Thoracic aorta (tissue), 2 donors: ENCODE data around the gene CRIP3. TPM values are rescaled to one million over a fixed set of nuclear protein-coding genes. Genes with fewer than 3 reads are reported as not detected.
A peak's percentile ranks its signal among the peaks of the same experiment; 100 is the strongest.

Experiments
- ATAC-seq: fragments of 150-250 bp; one replicate; pipeline ENCODE4 v1.8.0; 2017; ENCODE audit warnings: low read depth; ENCODE audit not compliant: insufficient number of reproducible peaks, low FRiP score
- DNase-seq: peaks from one replicate; pipeline ENCODE4 v3.0.0-alpha.2; 2020; ENCODE audit warnings: low spot score
- H3K27ac ChIP-seq, 2 donors: fragments of 200-600 bp; sonication (generic); 1 replicate in 1 of 2; 2 replicates in 1 of 2; pipeline ENCODE4 v1.5.1; 2016; ENCODE audit warnings: mild to moderate bottlenecking in 2 of 2, moderate library complexity in 2 of 2
- H3K27me3 ChIP-seq: fragments of 200-600 bp; sonication (generic); replicated peaks from 2 replicates; pipeline ENCODE4 v1.6.0; 2016; ENCODE audit warnings: mild to moderate bottlenecking; ENCODE audit not compliant: insufficient read depth
- H3K36me3 ChIP-seq: fragments of 200-600 bp; sonication (generic); one replicate; pipeline ENCODE4 v1.5.1; 2016
- H3K4me1 ChIP-seq, 2 donors: fragments of 200-600 bp; sonication (generic); 1 replicate in 1 of 2; 2 replicates in 1 of 2; pipeline versions ENCODE4 v1.5.1 to v1.6.0; 2016; ENCODE audit warnings: low read depth in 2 of 2, mild to moderate bottlenecking in 1 of 2; ENCODE audit not compliant: control insufficient read depth in 1 of 2
- H3K4me3 ChIP-seq: fragments of 200-600 bp; sonication (generic); 2 replicates; pipeline ENCODE4 v1.5.1; 2016; ENCODE audit warnings: mild to moderate bottlenecking
- H3K9me3 ChIP-seq: fragments of 200-600 bp; sonication (generic); 2 replicates; pipeline ENCODE4 v1.5.1; 2016
- total RNA-seq, 2 donors: library from RNA; depleted of rRNA; stranded (reverse); fragments of >200 nt; gene quantifications; one replicate each; pipeline versions ENCODE4 v1.1.0 to v1.2.3, GENCODE V29; 2016
- TF ChIP-seq, protein P1 (sequence below): fragments of 200-600 bp; sonication (generic); IDR thresholded peaks from one replicate; pipeline ENCODE4 v1.5.1; 2019; ENCODE audit warnings: antibody characterized with exemption

CRIP3 gene
- total RNA-seq, 2 donors from 2014 or later, result not detected

DNA sequence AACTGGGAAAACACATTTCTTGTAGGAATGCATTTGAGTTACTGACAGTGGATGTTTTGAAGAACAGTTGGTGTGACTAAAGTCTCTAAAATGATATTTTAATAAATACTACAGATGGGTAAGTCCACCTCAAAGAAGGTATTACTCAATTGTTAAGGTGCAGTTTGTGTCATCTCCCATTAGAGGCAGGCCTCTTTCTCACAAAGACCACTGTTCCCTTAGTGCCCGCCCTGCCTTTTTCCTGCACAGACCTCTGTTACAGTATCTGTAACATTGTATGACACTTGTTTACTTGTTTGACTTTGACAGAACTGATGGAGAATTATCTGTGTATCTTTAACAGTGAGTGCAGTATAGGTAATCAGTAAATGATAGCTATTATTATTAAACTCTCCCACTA, 5.2 kb upstream of the CRIP3 start:
- Histone ChIP-seq H3K36me3 (no peaks in the 10 kb centered on the region), H3K27me3 (no peaks in the 10 kb centered on the region), H3K4me3 (no peak overlapping the region), H3K27ac (no peak overlapping the region), H3K4me1 (peaks cover 0 to 3% of the 10 kb centered on the region in 2 donors), H3K9me3 (no peaks in the 10 kb centered on the region)
- ATAC-seq, result no peak
- TF ChIP-seq, protein P1, sequence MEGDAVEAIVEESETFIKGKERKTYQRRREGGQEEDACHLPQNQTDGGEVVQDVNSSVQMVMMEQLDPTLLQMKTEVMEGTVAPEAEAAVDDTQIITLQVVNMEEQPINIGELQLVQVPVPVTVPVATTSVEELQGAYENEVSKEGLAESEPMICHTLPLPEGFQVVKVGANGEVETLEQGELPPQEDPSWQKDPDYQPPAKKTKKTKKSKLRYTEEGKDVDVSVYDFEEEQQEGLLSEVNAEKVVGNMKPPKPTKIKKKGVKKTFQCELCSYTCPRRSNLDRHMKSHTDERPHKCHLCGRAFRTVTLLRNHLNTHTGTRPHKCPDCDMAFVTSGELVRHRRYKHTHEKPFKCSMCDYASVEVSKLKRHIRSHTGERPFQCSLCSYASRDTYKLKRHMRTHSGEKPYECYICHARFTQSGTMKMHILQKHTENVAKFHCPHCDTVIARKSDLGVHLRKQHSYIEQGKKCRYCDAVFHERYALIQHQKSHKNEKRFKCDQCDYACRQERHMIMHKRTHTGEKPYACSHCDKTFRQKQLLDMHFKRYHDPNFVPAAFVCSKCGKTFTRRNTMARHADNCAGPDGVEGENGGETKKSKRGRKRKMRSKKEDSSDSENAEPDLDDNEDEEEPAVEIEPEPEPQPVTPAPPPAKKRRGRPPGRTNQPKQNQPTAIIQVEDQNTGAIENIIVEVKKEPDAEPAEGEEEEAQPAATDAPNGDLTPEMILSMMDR, result no peak
- DNase-seq, result no peak

GRCh38 chr6:43311666-43312065, 3.0 kb upstream of the CRIP3 start:
- no peak for ATAC-seq
- no peak overlapping the region for H3K27ac ChIP-seq
- H3K9me3 ChIP-seq, result no peaks in the 10 kb centered on the region
- peaks cover 0 to 11% of the 10 kb centered on the region in 2 donors for H3K4me1 ChIP-seq
- no peak for DNase-seq
- TF ChIP-seq, protein P1, result no peak
- H3K27me3 ChIP-seq, result no peaks in the 10 kb centered on the region
- H3K4me3 ChIP-seq, result no peak overlapping the region
- H3K36me3 ChIP-seq, result no peaks in the 10 kb centered on the region

- no peak for ATAC-seq
- TF ChIP-seq, protein P1, result no peak
- Histone ChIP-seq H3K4me1 (peaks cover 0 to 11% of the 10 kb centered on the region in 2 donors), H3K27me3 (no peaks in the 10 kb centered on the region), H3K9me3 (no peaks in the 10 kb centered on the region), H3K27ac (no peak overlapping the region), H3K4me3 (no peak overlapping the region), H3K36me3 (no peaks in the 10 kb centered on the region)
- DNase-seq, result no peak
Measured at GRCh38 chr6:43310624-43311023, 2.0 kb upstream of the CRIP3 start.

GRCh38 chr6:43310134-43310533, 1.5 kb upstream of the CRIP3 start:
- H3K4me1 ChIP-seq, result peaks cover 0 to 11% of the 10 kb centered on the region in 2 donors
- H3K4me3 ChIP-seq, result no peak overlapping the region
- H3K9me3 ChIP-seq, result no peaks in the 10 kb centered on the region
- ATAC-seq (no peak), DNase-seq (no peak)
- no peak overlapping the region for H3K27ac ChIP-seq
- H3K36me3 ChIP-seq, result no peaks in the 10 kb centered on the region
- TF ChIP-seq, protein P1, result no peak
- no peaks in the 10 kb centered on the region for H3K27me3 ChIP-seq

DNA sequence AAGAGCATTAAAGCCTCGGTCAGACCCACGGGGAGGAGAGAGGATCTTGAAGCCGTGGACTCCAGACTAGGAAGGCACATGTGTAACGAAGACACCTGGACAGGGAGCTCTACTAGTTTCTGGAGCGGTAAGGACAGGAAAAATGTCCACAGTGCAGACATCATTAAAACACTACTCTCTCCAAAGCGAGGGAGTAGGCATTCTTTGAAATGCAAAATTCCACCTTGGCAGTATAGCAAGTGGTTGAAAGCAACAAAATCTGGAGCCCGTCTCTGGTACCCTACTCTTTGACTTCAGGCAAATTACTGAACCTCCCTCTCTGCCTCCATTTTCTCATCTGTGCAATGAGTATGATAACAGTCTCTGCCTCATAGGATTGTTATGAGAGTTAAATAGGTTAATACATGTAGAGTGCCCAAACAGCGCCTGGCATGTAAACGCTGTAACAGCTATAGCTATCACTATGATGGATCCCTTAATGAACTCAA, 408 bp upstream of the CRIP3 start:
- Histone ChIP-seq H3K4me3 (peak overlapping the region; percentile 62), H3K9me3 (no peaks in the 10 kb centered on the region), H3K4me1 (peaks cover 0 to 11% of the 10 kb centered on the region in 2 donors), H3K27ac (no peak overlapping the region), H3K27me3 (no peaks in the 10 kb centered on the region), H3K36me3 (no peaks in the 10 kb centered on the region)
- TF ChIP-seq, protein P1, result no peak
- no peak for ATAC-seq
- DNase-seq, result no peak
